Activated naive CD8-positive, alpha-beta T cell treated with anti-CD3 and anti-CD28 coated beads, Interleukin-2, amount 50 U/mL, for 24 hours (primary cell): Measurements from ENCODE around the gene ERLEC1.

Experiments used
- ATAC-seq: fragments of 150-1000 bp; cut with Tn5 transposase; one replicate; pipeline ENCODE4 v1.10.0; 2021
- DNase-seq: peaks from one replicate; pipeline ENCODE4 v3.0.0; 2021
- H3K27ac Mint-ChIP-seq: one replicate; pipeline ENCODE4 v1.8.0; 2021; ENCODE audit warnings: mild to moderate bottlenecking, mixed read lengths
- H3K27me3 Mint-ChIP-seq: one replicate; pipeline ENCODE4 v1.8.0; 2021; ENCODE audit warnings: mixed read lengths
- H3K36me3 Mint-ChIP-seq: one replicate; pipeline ENCODE4 v1.8.0; 2021; ENCODE audit warnings: low read depth, mixed read lengths
- H3K4me1 Mint-ChIP-seq: one replicate; pipeline ENCODE4 v1.8.0; 2021; ENCODE audit warnings: mixed read lengths
- H3K4me3 Mint-ChIP-seq: one replicate; pipeline ENCODE4 v1.8.0; 2021; ENCODE audit warnings: mild to moderate bottlenecking, moderate library complexity, mixed read lengths
- H3K9me3 Mint-ChIP-seq: one replicate; pipeline ENCODE4 v1.8.0; 2021; ENCODE audit warnings: mixed read lengths

Gene ERLEC1

DNA sequence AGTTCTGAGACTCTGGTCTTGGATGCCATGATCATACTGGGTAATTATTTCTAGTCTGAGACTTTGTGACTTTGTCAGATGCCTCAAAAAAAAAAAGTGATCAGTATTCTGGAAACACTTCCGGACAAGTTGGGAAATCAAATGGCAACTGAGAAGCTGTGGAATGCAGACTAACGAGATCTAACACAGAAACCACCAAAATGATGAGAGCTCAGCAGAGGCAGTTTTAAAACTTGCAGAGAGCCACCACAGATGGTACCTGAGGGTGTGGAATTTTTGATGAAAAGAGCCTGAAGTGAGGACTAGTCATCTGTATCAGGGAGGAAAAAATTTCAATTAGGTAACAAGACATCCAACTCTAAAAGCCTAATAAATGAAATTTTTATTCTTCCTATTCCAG is 78.4 kb downstream of the ERLEC1 start:
- ATAC-seq (no peak), DNase-seq (no peak)
- no peaks in the 10 kb centered on the region for H3K27me3 Mint-ChIP-seq
- no peak overlapping the region for H3K4me3 Mint-ChIP-seq
- H3K9me3 Mint-ChIP-seq, result no peaks in the 10 kb centered on the region
- H3K36me3 Mint-ChIP-seq, result peaks cover 41% of the 10 kb centered on the region
- peaks cover 9% of the 10 kb centered on the region for H3K4me1 Mint-ChIP-seq
- no peak overlapping the region for H3K27ac Mint-ChIP-seq

DNA sequence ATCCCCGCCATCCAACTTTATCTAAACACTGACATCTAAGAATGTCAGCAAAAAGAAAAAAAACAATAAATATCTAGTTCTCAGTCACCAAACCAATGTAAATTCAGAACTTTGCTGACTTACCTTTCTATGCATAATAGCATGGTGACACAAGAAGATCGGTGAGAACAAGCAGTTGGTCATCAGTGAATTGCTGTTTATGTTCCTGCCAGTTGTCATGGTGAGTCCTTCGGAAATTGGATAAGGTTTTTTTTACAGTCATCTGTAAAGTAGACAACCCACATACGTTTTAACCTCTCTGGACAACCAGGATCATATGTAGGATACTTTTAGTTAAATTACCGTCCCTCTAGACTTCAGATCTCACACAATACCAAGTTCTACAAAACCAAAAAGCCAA is 79.1 kb downstream of the ERLEC1 start:
- Mint-ChIP-seq H3K27ac (no peak overlapping the region), H3K9me3 (no peaks in the 10 kb centered on the region), H3K27me3 (no peaks in the 10 kb centered on the region), H3K36me3 (peaks cover 38% of the 10 kb centered on the region), H3K4me1 (peaks cover 9% of the 10 kb centered on the region), H3K4me3 (no peak overlapping the region)
- DNase-seq, result no peak
- no peak for ATAC-seq

DNA sequence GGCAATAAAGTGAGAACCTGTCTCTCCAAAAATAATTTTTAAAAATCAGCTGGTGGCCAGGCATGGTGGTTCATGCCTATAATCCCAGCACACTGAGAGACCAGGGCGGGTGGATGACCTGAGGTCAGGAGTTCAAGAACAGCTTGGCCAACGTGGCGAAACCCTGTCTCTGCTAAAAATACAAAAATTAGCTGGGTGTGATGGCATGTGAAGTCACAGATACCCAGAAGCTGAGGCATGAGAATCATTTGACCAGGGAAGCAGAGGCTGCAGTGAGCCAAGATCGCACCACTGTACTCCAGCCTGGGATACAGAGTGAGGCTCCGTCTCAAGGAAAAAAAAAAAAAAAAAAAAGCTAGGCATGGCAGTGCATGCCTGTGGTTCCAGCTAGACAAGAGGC is 80.3 kb downstream of the ERLEC1 start:
- no peaks in the 10 kb centered on the region for H3K9me3 Mint-ChIP-seq
- H3K27ac Mint-ChIP-seq, result no peak overlapping the region
- H3K4me1 Mint-ChIP-seq, result peaks cover 6% of the 10 kb centered on the region
- no peak overlapping the region for H3K4me3 Mint-ChIP-seq
- DNase-seq, result no peak
- no peak for ATAC-seq
- no peaks in the 10 kb centered on the region for H3K27me3 Mint-ChIP-seq
- H3K36me3 Mint-ChIP-seq, result peaks cover 33% of the 10 kb centered on the region

DNA sequence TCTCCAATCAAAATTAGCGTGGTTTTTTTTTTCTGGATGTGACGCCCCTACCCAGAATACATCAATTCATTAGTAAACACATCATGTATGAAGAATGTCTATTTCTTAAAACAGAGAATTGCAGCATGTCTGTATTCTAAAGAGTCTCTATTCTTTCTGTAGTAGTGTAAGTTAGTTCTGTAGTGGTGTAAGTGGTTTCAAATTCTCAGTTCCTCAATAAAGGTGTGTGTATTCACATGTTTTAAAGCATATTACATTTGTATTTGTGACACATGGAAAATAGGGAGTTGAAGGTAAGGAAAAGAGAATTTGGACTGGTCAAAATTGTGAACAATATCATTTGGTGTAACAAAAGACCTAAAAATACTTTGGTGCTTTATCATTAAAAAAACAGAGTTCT is 80.9 kb downstream of the ERLEC1 start:
- ATAC-seq, result no peak

More for the DNA sequence above, 80.9 kb downstream of the ERLEC1 start:
- Mint-ChIP-seq H3K4me3 (no peak overlapping the region), H3K27me3 (no peaks in the 10 kb centered on the region), H3K36me3 (peaks cover 33% of the 10 kb centered on the region), H3K4me1 (peaks cover 3% of the 10 kb centered on the region), H3K9me3 (no peaks in the 10 kb centered on the region), H3K27ac (no peak overlapping the region)
- no peak for DNase-seq
